ENCODE measurements around the gene USP36.

- no peak for TF ChIP-seq CTCF (optimal IDR thresholded peaks at IDR 0.05 in 1 of 3, IDR thresholded peaks at IDR 0.05 in 1 of 3, conservative IDR thresholded peaks at IDR 0.05 in 1 of 3; ENCODE audit: extremely low read depth in 1 of 3, insufficient read depth in 2 of 3, low read length in 3 of 3)
- TF ChIP-seq EZH2 (IDR thresholded peaks at IDR 0.05; ENCODE audit: low read length): no peak
Measured at GRCh38 chr17:78870621-78871020, 30.0 kb upstream of the USP36 start.
